Measurements from ENCODE around the gene ENGASE.

The ENGASE gene

DNA sequence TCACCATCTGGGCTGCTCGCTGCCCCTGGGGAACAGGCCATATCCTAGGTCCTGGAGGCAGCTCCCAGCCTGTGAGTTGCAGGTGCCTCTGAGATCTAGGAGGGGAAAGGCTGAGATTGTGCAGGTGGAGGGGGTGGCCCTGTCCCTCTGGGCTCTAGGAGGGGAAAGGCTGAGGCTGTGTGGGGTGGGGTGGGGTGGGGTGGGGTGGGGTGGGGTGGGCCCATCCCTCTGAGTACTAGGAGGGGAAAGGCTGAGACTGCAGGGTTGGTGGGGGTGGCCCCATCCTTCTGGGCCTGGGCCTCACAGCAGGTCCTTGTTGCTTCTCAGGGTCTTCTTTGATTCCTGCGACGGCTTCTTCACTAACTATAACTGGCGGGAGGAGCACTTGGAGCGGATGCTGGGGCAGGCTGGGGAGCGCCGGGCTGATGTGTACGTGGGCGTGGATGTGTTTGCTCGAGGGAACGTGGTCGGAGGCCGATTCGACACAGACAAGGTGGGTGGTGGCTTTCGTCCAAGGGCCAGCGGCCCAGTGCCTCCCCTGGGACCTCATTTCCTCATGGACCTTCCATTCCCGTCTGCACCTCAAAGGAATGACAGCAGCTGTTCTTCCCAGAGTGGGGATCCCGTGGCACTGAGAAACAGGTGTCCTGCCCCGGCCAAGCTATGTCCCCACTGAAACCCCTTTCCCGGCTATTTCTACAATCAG, 7.1 kb downstream of the ENGASE start:
- no peak for FAIRE-seq

DNA sequence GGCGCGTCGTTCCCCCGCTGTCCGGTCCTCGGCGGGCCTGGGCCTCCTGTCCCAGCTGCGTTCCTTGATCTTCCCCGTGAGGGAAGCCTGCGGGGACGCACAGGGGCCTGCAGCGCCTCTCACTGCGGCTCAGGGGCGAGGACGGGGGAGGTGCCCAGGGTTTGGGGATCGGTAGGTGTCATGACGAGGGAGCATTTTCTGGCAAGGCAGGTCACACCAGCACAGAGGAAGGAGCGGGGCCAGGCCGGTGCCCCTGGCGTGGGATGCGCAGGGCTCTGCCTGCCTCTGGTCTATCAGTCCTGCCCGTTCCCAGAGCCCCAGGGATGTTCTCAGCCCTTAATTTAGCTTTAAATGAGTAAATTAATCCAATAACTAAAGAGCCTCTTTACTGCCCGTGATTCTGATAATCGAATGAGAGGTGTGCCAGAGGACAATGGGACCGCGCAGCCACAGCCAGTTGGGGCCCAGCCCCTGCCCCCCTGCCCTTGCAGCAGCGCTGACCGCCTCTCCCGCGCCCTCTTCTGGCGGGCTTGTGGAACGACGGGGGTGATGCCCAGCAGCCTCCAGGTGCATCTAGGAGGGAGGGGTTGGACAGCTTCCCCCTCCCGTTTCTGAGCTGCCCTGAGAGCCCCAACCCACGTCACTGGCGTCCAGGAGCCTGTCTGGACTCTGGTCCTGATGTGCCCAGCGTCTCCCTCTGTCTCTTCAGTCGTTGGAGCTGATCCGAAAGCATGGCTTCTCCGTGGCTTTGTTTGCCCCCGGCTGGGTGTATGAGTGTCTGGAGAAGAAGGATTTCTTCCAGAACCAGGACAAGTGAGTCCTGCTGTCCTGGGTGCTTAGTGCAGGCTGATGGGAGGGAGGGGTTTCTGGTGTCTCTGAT, 7.9 kb downstream of the ENGASE start:
- FAIRE-seq, result no peak

DNA sequence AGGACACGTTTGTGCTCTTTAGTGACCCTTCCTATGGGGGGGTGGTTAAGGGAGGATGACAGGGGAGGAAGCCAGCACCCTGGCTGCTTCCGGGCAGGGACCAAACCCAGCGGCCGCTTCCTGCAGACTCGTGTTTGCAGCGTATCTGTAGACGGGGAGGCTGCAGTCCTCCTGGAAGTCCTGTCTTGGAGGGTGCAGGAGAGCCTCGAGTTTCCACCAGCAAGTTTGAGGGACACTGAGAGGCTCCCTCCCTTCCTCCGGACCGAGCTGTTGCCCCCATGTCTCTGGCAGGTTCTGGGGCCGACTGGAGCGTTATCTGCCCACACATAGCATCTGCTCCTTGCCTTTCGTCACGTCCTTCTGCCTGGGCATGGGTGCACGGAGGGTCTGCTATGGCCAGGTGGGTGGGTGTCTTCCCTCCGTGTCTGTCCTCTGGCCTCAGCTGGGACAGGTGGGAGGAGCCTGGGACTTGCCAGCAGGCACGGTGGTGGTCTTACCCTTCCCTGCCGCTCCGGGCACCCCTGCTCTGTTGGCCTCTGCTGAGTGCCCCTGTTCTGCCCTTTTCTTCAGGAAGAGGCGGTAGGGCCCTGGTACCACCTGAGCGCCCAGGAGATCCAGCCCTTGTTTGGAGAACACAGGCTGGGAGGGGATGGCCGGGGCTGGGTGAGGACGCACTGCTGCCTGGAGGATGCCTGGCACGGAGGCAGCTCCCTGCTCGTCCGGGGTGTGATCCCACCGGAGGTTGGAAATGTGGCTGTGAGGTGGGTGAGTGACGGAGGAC, 8.8 kb downstream of the ENGASE start:
- no peak for FAIRE-seq

DNA sequence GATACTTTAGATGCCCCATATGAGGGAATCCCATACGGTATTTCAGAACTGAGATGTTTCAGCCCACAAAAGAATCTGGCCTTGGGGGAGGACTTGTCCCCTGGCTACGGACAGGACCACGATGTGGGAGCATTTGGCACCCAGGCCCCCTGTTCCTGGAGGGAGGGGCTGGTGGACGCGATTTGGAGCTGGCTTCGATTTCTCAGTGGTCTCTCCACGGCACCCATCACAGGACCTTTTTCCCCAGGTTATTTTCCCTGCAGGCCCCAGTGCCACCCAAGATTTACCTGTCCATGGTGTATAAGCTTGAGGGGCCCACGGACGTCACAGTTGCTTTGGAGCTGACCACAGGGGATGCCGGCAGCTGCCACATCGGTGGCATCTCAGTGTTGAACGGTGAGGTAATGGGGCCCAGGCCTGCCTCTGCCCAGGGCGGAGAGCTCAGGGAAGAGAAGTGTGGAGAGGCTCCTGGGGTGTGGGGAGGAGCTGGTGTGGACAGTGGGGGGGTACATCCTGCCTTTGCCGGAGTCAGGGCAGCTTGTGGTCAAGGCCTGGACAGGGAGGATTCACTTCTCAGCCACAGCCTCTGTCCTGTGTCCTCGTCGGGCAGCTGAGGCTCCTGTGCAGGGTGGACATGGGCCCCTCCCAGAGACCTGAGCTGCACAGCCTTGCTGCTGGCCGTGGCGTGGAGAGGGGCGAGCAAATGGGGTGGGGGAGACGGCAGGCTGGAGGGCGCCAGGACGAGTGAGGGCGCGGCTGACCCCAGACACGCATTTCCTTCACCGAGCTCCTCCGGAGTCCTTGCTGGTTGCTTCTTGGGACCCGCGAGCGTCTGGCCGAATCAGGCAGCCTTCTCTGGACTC, 9.9 kb downstream of the ENGASE start:
- FAIRE-seq, result no peak

DNA sequence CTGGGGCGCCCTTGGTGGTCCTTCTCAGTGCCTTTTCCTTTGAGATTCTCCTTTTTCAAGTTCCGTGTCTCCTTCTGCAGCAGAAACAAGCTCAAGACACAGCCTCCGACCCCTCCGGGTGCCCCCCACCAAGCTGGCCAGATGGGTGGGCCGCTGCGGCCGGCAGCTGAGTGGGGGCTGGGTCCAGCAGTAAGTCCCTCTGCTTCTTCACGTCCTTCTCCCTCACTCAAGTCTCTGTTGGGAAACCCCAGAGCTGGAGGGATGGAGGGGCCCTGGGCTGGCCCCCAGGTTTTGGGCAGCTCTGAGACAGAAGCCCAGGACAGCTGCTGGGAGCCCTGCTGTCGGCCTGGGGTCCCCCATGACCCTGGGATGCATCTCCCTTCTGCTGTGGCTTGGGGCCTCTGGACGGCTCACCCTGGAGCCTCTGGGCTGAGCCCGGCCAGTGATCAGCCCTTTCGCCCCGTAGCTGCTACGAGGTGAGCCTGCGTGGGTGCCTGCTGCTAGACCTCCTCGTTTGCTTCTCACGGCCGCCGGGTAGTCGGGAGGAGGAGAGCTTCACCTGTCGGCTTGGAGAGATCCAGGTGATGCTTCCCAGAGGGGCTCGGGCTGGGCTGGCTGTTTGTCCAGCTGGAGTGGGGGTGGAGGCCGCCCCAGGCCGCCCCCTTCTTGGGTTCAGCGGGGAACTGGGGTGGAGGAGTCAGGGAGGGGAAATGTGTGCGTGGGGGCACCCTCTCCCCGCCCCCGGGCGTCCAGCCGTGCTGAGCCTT, 10.7 kb downstream of the ENGASE start:
- no peak for FAIRE-seq

DNA sequence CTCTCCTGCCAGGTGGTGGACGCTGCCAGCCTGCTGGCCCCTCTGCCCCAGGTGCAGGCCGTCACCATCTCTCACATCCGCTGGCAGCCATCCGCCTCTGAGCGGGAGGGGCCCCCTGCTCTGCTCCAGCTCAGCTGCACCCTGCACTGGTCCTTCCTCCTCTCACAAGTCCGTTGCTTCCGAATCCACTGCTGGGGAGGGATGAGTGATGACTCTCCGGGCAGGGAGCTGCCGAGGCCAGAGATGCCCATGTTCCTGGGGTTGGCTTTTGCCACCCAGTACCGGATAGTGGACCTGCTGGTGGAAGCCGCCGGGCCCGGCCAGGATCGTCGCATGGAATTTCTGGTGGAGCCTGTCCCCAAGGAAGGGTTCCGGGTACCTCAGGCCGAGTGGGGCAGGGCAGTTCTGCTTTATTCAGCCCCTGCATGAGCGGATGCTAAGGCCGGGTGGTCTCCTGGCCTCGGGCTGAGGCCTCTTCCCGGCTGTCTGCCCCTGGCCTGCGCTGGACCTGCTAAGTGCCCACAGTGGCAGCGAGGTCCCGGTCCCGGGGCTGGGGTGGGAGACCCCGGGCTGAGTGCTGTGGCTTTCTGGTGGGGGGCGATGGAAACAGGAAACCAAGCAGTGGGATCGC, 11.4 kb downstream of the ENGASE start:
- no peak for FAIRE-seq

DNA sequence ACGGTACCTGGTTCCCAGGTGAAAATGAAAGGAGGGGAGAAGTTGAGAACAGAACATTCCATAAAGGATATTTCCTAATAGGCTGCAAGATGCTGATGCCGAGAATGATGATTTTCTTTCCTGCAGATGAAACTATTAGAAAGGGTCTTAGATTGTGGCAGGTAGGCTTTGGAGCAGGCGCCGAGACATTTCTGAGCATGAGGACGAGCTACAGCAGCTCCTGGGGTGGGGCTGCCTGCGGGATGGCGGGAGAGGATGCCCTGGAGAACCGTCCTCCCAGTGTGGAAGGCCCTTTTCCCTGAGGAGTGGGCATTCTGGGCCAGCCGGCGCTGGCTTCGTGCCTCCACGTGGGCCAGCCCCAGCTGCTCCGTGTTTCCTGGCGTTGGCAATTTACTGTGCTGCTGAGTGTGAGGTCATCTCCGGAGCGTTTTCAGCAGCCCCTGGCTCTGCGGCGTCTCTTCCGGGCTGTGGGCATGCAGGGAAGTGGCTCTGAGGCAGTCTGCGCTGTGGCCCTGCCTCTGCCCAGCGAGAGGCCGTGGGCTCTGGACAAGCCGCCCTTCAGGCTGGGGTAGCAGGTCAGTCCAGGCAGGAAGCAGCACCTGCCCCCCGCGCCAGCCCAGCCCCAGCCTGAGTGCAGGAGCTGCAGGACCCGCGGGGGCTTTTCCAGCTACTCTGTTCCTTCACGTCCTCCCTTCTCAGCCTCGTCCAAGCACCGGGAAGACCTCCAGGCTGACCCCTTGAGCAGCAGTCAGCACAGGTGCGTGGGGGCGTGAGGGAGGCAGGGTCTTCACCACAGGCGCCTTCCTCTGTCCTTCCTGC, 12.2 kb downstream of the ENGASE start:
- FAIRE-seq, result no peak

DNA sequence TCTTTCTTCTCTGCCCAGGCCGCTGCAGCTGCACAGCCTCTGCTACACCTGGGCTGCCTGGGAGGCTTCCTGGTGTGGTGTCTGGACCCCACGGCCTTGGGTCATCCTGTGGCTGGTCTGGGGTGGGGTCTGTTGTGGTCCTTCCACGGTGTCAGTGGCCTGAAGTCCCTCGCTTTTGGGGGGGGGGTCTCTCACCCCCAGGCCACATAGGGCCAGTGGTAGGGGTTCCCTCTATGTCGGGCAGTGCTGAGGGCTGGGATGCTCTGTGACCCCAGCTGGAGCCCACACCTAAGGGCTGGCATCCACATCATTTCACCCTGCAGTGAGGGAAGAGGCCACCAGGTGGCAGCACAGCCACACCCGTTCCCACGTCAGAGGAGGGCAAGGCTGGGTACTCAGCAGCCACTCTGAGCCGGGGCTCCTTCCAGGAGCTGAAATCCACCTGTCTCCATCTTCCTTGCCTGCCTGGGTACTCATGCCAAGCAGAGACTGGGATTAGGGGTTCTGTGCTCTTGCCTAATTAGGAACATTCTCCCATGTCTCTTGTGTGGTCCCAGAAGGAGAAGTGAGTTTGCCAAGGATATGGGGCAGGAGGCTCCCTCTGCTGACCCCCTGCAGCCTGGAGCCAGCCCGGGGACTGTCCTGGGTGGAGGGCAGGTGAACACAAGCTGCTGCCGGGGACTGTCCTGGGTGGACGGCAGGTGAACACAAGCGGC, 13.0 kb downstream of the ENGASE start:
- FAIRE-seq, result no peak

DNA sequence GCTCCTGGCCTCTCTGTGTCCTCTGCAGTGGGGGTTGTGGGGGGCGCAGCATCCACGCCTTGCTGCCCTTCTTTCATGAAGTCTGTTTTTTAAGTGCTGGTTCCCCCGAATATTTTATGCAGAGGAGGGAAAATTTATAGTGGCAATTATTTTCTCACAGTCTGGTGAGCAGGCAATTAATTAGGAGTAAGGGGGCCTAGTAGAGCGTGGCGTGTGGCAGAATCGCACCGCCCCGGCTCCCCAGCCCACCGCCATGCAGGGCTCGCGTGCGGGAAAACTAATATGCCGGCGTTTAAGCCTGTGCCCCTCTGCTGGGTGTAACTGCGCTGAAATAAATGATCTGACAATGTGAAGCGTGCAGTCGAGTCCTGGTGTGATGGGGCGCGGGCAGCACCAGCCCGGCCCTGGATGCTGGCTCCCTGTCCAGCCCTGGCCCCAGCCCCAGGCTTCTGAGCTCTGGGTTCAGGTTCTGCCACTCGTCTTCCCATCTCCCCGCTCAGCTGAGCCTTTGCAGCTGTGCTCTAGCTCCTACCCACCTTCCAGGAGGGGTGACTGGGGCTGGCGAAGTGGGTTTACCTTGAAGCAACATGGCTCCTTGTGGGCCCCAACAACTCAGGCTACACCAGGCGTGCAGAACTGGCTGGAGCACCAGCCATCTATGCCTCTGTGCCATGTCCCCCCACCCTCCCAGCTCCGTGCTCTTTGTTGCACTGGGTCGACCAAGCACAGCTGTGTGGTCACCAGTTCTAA, 13.8 kb downstream of the ENGASE start:
- no peak for FAIRE-seq

DNA sequence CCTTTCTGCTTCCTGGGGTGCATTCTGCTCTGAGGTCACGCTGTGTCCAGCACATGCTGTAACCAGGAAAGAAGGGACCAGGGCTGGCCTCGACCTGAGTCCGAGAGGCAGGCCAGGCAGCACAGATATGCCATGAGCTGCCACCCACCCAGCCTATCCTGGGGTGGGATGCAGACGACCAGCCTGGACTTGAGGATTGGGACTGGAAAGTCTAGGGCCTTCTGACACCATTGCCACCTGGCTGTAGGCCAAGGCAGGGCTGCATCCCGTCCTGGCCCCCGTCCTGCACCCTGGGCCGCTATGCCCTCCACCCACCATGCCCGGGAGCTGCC, 14.3 kb downstream of the ENGASE start:
- no peak for FAIRE-seq

DNA sequence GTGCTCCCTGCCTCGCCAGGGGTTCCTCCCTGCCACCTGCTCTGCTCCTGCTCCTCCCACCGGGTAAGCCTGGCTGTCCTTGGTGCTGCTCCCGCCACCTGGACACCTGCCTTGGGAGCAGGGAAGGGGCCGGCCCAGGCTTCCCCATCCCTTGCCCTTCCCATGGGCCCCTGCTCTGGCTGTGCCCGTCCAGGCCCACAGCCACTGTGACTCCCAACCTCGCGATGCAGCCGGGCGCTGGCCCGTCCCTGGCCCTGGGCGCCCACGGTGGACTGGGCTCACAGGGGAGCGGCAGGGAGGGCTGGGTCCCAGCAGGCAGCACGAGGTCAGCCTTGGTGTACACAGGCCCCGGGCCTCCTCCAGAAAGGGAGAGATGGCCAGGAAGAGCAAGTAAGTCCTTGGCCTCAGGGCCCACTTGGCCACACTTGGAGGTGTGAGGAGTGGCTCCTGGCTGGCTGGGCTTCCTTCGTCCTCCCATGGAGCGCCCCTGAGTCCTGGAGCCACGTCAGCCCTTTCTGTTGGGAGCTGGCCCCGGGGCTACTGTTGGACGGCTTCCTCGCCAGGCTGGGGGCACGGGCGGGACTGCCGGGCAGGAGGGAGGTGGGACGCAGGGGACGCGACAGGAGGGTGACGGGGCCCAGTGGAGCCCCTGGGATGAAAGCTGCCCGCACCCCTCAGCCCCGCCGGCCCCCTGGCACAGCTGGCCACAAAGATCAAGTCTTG, 15.3 kb downstream of the ENGASE start:
- no peak for FAIRE-seq

DNA sequence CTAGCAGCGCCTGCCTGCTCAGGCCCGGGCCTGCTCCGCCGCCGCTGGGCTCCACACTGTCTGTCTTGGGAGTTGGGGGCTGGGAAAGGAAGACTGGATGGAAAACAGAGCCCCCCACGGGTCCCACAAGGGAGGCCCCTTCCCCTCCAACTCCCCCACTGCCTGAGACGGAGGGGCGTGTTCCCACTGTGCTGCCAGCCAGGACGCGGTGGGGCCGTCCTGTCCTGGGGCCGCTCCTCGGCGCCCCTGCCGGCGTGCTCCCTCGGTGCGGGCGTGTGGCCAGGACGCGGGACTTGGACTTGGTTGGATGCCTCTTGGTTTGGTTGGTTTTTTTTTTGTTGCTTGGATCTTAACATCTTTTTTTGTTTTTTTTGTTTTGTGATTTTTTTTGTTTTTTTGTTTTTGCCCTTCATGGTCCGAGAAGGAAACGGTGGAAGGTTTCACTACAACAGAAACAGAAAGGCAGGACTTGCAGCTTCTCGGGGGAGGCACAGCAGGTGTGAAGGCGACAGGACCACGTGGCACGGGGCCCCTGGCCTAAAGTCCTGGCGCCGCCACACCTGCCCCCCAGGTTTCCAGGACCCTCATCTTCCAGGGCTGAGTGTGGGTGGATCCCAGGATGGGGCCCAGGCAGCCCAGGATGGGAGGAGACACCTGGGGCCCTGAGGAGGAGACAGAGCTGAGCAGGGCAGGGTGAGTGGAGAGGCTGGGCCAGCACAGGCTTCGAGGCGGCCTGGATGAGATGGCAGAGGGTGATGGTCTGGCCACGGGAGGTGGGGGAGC, 16.0 kb downstream of the ENGASE start:
- FAIRE-seq, result no peak

DNA sequence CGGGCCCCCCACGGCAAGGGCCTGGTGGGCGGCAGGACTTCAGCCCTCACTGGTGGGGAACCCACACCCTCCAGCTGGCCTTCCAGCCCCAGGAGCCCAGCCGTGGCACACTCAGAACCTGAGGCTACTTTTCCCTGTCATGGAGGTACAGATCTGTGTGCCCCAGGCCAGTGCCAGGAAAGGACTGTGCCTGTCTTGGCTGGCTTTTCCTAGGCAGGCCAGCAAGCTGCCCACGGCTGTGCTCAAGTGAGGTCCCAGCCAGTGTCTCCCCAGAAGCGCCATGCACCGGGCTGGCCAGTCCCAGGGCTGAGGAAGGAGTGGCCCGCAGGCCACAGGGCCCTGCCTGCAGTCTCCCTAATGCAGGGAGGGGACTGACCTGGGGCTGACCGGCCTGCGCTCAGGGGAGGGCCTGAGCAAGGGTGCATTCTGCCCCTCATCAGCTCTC, 16.6 kb downstream of the ENGASE start:
- FAIRE-seq, result no peak

DNA sequence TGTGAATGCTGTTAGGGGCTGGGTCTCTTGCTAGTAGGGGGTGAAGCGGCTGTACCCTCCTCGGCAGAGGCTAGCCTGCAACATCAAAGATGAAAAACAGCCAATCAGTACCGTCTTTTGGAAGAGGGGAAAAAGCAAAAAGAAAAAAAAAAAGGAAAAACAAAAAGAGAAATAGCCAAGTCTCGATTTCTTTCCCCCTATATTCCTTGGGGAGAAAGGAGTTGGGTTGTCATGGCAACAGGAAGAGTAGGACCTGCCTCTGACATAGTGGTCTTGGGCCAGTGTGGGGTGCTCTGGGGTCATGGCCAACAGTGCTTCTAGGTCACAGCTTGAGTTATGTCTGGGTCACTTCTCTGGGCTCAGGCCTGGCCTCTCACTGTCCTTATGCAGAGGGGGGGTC, 17.9 kb downstream of the ENGASE start:
- FAIRE-seq, result no peak

DNA sequence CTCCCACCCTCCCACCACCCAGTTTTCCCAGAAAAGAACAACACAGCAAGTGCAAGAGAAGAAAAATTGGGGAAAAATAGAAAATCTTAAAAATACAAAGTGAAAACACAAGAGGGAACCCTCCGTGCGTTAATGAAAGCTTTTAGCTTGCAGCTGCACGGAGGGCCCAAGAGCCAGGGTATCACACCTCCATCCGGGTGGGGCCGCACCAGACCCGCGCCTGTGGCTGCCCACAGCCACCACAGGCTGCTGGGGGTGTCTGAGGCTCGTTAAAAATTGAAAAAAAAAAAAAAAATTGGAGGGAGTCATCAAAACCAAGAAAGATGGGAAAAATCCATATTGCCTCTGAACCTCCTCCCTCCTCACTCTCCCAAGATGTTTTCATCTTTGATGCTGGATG, 18.6 kb downstream of the ENGASE start:
- FAIRE-seq, result no peak

DNA sequence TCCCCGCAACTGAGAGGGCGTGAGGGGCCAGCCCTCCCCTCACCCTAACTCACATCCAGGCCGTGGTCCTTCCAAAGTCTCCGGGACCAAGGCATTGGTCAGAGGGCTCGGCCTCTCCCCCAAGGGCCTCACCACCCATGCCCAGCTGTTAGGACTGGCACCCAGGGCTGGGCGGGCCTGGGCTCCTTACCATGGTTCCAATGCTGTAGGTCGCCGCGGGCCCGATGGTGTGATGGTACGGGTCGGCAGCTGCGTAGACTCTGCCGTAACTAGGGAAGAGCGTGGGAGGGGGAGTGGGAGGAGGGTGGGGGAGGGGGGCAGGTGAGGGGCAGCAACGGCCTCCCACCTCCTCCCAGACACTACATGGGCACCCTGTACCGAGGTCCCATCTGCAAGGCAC, 19.6 kb downstream of the ENGASE start:
- no peak for FAIRE-seq

DNA sequence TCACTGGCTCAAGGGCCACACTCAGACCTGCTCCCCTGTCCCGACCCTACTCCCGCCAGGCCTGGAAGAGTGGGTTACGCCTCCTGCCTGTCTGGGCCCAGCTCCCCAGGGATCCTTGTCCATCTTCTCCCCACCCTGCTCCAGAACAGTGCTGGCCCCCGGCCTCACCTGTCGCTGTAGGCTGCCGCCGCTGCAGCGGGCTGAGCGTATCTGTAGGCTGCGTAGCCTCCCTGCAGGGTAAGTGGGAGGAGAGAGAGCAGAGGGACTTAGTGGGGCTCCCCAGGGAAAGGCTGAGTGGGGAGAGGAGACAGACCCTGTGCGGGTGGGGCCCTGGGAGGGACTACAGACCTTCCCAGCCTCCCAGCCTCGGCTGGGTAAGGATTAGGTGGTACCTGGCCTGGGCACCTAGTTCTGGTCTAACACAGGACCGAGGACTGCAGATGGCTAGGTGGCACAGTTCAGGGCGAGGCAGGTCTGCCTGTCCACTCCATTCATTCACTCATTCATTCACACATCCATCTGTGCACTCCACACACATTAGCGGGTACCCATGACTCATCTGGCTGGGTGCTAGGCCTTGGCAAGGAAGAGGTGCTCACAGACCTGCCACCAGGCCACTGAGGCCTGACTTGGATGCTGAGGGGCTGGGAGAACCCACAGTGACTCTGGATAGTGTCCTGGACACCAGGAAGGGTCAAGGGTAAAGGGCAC, 20.9 kb downstream of the ENGASE start:
- FAIRE-seq, result no peak
